Measurements from ENCODE around the gene PPP1R3G. TPM values are rescaled to one million over a fixed set of nuclear protein-coding genes. Genes with fewer than 3 reads are reported as not detected.

PPP1R3G gene
- total RNA-seq, 4 donors from 2014 or later = 0.88 to 3.2 (median 2.9) TPM

DNA sequence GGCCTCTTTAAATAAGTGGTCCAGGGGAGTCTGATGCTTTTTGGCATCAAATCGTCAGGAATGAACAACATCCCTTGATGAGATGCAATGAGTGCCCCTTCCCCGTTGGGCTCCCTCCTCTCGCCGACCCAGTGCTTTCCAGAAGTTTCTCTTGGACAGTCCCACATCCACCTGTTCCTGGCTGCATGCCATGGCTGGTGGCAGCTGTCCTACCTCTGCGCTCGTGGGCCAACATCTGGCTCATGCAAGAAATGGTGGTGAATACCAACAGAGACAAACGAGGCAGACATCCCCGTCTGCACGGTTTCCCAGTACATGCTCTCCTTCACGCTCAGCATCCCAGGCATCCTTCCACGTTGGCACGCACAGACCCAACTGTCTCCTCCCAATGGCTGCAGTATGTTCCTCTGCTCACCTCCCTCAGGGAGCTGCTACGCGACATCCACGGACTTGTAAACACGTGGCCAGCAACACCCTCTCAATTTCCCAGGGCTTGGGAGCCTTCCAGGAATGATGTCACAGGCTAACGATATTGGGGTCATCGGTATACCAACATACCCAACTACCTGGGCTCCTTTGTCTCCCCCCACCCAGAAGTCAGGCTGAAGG, 37.5 kb downstream of the PPP1R3G start:
- DNase-seq (ENCODE audit: low spot score in 2 of 2) = peak in 1 of 2 donors; percentile 60
- intact Hi-C loops (cut with DNase I; ENCODE audit: low total_unique reads) = no loop called here
- no peak for TF ChIP-seq POLR2A (IDR thresholded peaks at IDR 0.05)
- no peak for TF ChIP-seq CTCF (IDR thresholded peaks at IDR 0.05)
- H3K4me3 ChIP-seq (ENCODE audit: low read depth, poor library complexity, severe bottlenecking) = no peak overlapping the region
- 88 to 89% methylated on average over 18 of the region's 18 CpGs for WGBS, 2 donors

DNA sequence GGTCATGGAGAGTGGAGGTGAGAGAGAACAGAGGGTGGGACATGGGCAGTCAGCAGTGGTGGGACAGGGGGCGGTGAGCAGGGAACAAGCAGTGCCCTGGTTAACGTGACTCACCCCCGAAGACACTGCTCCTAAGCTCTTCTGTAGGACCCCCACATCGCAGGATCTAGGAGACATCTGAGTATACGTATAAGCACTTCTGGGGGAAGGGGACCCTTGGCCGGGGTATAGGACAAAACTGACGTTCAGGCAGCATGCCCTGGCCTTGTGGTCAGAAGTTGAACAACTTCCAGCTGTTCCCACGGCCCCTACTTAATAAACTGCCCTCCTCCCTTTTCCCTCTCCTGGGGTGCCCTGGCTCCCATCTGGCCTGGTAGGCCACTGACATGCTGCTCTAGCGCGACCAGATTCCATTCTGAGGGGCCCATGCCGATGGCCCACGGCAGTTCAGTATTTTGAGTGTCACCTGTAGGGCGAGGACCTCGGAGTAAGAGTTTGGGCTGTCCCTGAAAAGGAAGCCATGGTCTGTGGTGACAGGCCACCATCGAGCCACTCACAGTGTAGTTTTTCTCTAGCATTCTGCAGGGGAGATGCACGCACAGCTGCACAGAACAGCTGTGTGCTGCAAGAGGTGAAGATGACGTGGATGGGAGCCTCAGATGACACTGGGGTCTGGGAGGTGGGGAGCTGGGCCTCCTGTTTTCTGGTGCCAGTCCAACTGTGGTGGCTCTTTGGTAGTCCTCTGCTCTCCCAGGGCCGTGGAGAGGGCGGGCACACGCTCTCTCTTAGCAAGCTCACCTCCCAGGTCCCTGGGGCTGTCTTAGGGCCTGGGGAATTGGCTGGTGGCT, 38.4 kb downstream of the PPP1R3G start:
- intact Hi-C loops (cut with DNase I; ENCODE audit: low total_unique reads) = no loop called here
- no peak overlapping the region for H3K4me3 ChIP-seq (ENCODE audit: low read depth, poor library complexity, severe bottlenecking)
- no peak for TF ChIP-seq CTCF (IDR thresholded peaks at IDR 0.05)
- TF ChIP-seq POLR2A (IDR thresholded peaks at IDR 0.05) = no peak
- 90 to 93% methylated on average over 20 of the region's 20 CpGs for WGBS, 2 donors
- DNase-seq (ENCODE audit: low spot score in 2 of 2) = peak in 1 of 2 donors; percentile 64

- WGBS, 2 donors = 92 to 99% methylated on average over 8 of the region's 8 CpGs
- no peak for TF ChIP-seq CTCF (IDR thresholded peaks at IDR 0.05)
- no peak for TF ChIP-seq POLR2A (IDR thresholded peaks at IDR 0.05)
- H3K4me3 ChIP-seq (ENCODE audit: low read depth, poor library complexity, severe bottlenecking) = no peak overlapping the region
- peak in 1 of 2 donors; percentile 50 for DNase-seq (ENCODE audit: low spot score in 2 of 2)
- intact Hi-C loops (cut with DNase I; ENCODE audit: low total_unique reads) = no loop called here
Observed at GRCh38 chr6:5124526-5124925, 39.4 kb downstream of the PPP1R3G start.

DNA sequence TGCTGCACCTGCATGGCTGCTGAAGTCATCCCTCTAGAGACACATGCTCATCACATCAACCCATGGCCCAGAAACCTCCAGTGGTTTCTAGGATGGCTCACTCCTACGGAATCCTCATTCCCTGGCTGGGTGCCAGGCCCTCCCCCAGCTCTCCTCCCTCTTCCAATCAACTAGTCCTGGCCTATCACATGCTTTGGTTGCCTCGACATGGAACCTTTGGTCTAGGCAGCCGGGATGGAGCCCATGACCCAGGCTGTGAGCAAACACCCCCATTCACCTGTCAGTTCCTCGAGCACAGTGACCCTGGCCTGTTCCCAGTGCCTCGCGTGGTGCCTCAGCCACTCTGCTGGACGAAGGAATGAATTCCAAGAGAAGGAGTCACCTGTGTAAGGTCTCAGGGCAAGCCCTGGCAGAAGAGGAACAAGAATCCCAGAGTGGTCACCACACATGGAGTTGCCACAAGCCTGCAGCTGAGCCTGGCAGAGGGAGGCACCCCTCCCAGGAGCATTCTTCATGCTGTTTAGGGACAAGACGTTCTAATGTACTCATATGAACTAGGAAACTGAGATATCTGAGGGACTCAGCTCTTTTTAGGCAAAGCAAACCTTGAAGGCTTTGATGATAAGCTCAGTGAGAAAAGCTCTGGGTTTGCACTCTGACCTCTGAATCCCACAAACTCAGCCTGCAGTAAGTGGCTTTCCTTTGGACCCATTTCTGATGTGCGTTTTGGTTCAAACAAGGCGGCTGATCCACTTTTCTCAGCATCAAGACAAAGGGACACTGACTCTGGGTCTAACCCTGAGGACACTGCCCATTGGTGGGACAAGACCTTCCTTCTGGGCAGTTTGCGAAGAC, 40.2 kb downstream of the PPP1R3G start:
- WGBS, 2 donors = 86 to 93% methylated on average over 11 of the region's 11 CpGs
- DNase-seq (ENCODE audit: low spot score in 2 of 2) = peak in 1 of 2 donors; percentile 78

More for the DNA sequence above, 40.2 kb downstream of the PPP1R3G start:
- TF ChIP-seq CTCF (IDR thresholded peaks at IDR 0.05) (peak in 1 of 3 donors; percentile 13), POLR2A (IDR thresholded peaks at IDR 0.05) (no peak)
- H3K4me3 ChIP-seq (ENCODE audit: low read depth, poor library complexity, severe bottlenecking) = no peak overlapping the region
- intact Hi-C loops (cut with DNase I; ENCODE audit: low total_unique reads) = no loop called here

Data from lower leg skin (tissue), 4 donors.